Activated CD4-positive, alpha-beta T cell treated with anti-CD3 and anti-CD28 coated beads for 4 hours (primary cell): ENCODE results near the gene NTRK1.
"Not testable (repeated sequence)": the region's sequence is repeated elsewhere in the genome, so short reads cannot be mapped to it uniquely, and the experiment has no call there.

ENCODE experiments used
- DNase-seq, 2 donors: peaks; one replicate each; pipeline ENCODE4 v3.0.0-alpha.2; 2020

The NTRK1 gene

GRCh38 chr1:156920233-156921052 is 59.8 kb downstream of the NTRK1 start, which contains the start of gene LRRC71:
Gene LRRC71 (plus strand): TSS chr1:156920632. CDS start chr1:156920804, 172 bp downstream.
- DNase-seq = peak; percentile 39 to 53

- no peak for DNase-seq
Measured at GRCh38 chr1:156921053-156921529, 60.4 kb downstream of the NTRK1 start.

- DNase-seq = no peak
Measured at GRCh38 chr1:156922986-156923669, 62.5 kb downstream of the NTRK1 start.

GRCh38 chr1:156923670-156924477 is 63.2 kb downstream of the NTRK1 start:
- no peak for DNase-seq

GRCh38 chr1:156924478-156925153 is 64.0 kb downstream of the NTRK1 start:
- DNase-seq = no peak

- DNase-seq = no peak
Measured at GRCh38 chr1:156925154-156926010, 64.7 kb downstream of the NTRK1 start.

- DNase-seq = no peak
Measured at GRCh38 chr1:156926175-156926574, 65.5 kb downstream of the NTRK1 start.

- not testable (repeated sequence) for DNase-seq
Measured at GRCh38 chr1:156926695-156927094, 66.0 kb downstream of the NTRK1 start.

GRCh38 chr1:156927215-156928042 is 66.8 kb downstream of the NTRK1 start:
- peak; percentile 60 to 70 for DNase-seq

- DNase-seq = no peak
Measured at GRCh38 chr1:156928043-156928602, 67.5 kb downstream of the NTRK1 start.

GRCh38 chr1:156929596-156930238 is 69.1 kb downstream of the NTRK1 start:
- no peak for DNase-seq

- no peak for DNase-seq
Measured at GRCh38 chr1:156930483-156930882, 69.8 kb downstream of the NTRK1 start.
